Muscle layer of duodenum (tissue), 2 donors: ENCODE measurements around the gene MAPK9.
"Not testable (repeated sequence)": the region's sequence is repeated elsewhere in the genome, so short reads cannot be mapped to it uniquely, and the experiment has no call there.

Experiments
- H3K27ac ChIP-seq: one replicate; pipeline ENCODE4 v1.7.0; 2013; ENCODE audit warnings: mild to moderate bottlenecking, low read length
- H3K27me3 ChIP-seq: one replicate; pipeline ENCODE4 v1.7.0; 2013; ENCODE audit warnings: low read depth, mild to moderate bottlenecking, control low read depth, low read length
- H3K36me3 ChIP-seq, 2 donors: one replicate each; pipeline ENCODE4 v1.7.0; 2013; ENCODE audit warnings: low read length in 2 of 2, control low read depth in 1 of 2, mild to moderate bottlenecking in 1 of 2; ENCODE audit not compliant: insufficient read depth in 2 of 2, control insufficient read depth in 1 of 2
- H3K4me1 ChIP-seq, 2 donors: one replicate each; pipeline ENCODE4 v1.7.0; 2013; ENCODE audit warnings: low read length in 2 of 2, mild to moderate bottlenecking in 2 of 2, control low read depth in 1 of 2, moderate library complexity in 1 of 2; ENCODE audit not compliant: insufficient read depth in 2 of 2, control insufficient read depth in 1 of 2
- H3K4me3 ChIP-seq, 2 donors: one replicate each; pipeline ENCODE4 v1.7.0; 2013; ENCODE audit warnings: low read length in 2 of 2, low read depth in 1 of 2, mild to moderate bottlenecking in 1 of 2
- H3K9me3 ChIP-seq, 2 donors: one replicate each; pipeline ENCODE4 v1.7.0; 2013; ENCODE audit warnings: low read length in 2 of 2, control low read depth in 1 of 2, mild to moderate bottlenecking in 1 of 2; ENCODE audit not compliant: control insufficient read depth in 1 of 2
- donor health status: healthy.

Gene MAPK9

DNA sequence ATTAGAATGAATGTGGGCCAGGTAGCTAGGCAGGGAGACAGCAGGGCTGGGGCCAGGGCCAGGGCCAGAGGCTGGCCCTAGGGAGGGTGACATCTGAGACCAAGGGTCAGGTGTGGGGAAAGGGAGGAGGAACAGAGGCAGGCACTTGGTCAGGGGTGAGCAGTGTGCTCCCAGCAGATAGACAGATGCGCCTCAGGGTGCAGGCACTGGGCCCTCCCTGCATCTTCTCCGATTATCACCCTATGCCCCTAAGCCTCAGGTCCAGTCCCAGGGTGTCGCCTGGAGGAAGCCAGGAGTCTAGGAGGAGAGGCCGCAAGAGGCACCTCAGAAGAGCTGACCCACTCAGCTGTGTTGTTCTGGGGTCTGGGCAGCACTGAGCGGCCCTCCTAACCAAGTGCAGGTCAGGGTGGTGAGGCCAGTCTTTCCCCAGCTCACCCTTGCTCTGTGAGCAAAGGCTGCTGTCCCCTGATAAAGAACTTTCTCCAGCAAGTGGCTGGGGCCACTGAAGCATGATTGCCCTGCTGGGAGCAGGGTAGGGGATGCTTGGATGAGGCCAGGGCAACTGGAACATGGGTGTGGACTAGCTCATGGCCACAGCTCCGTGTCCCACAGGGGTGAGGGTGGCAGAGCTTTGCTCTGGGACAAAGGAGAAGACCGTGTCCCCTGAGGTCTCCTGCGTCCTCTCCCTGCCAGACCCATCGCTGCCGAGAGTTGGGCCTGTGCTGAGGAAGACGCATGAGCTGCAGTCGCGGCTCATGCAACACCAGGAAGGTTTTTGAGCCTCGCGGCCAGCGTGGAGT, 80.7 kb downstream of the MAPK9 start:
- Histone ChIP-seq H3K36me3 (no peaks in the 10 kb centered on the region), H3K27ac (no peak overlapping the region), H3K4me1 (peaks cover 0 to 9% of the 10 kb centered on the region in 2 donors), H3K4me3 (no peak overlapping the region), H3K27me3 (peaks cover 14% of the 10 kb centered on the region), H3K9me3 (peaks cover 0 to 15% of the 10 kb centered on the region in 2 donors)

DNA sequence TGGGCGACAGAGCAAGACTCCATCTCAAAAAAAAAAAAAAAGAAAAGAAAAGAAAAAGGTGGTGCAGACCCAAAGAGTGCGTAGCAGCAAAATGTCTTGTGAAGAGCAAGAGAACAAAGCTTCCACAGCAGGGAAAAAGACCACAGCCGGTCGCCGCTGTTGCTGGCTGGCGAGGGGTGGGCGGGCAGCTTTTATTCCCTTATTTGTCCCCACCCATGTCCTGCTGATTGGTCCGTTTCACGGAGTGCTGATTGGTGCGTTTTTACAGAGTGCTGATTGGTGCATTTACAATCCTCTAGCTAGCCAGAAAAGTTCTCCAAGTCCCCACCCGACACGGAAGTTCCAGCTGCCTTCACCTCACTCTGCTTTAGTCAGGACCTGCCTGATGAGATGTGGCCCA, 81.8 kb downstream of the MAPK9 start:
- H3K27ac ChIP-seq, H3K4me3 ChIP-seq, H3K9me3 ChIP-seq, H3K4me1 ChIP-seq, H3K36me3 ChIP-seq: not testable (repeated sequence)
- H3K27me3 ChIP-seq, result peaks cover 14% of the 10 kb centered on the region

DNA sequence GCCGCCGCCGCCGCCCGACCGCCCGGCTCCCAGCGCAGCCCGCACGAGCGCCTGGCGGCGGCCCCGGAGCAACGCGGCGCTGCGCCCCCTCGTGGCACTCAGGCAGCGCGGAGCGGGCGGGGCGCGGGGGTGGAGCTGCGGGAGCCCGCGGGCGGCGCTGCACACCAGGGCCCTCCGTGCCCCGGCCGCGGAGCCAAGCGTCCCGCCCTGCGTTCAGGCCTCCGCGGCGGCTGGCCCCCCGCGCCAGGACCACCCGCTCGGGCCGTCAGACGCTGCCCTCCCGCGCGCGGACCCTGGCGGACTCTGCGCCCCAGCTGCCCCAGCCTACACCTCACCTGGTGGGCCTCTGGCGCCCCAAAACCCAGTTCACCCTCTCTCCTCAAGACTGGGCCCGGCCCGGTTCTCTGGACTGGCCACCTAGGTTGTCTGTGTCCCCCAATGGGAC, 82.7 kb downstream of the MAPK9 start, which contains the start of gene RASGEF1C:
Gene RASGEF1C (minus strand): TSS at position 75 of the 445 bp plus-strand sequence. CDS start 71,159 bp downstream, outside the sequence.
- Histone ChIP-seq H3K4me3 (peak within 1 kb of the TSS; percentile 33 to 59), H3K27ac (no peak within 1 kb of the TSS), H3K27me3 (peaks cover 14% of the 10 kb centered on the region), H3K4me1 (peaks cover 0 to 9% of the 10 kb centered on the region in 2 donors), H3K9me3 (no peaks in the 10 kb centered on the region), H3K36me3 (no peaks in the 10 kb centered on the region)

DNA sequence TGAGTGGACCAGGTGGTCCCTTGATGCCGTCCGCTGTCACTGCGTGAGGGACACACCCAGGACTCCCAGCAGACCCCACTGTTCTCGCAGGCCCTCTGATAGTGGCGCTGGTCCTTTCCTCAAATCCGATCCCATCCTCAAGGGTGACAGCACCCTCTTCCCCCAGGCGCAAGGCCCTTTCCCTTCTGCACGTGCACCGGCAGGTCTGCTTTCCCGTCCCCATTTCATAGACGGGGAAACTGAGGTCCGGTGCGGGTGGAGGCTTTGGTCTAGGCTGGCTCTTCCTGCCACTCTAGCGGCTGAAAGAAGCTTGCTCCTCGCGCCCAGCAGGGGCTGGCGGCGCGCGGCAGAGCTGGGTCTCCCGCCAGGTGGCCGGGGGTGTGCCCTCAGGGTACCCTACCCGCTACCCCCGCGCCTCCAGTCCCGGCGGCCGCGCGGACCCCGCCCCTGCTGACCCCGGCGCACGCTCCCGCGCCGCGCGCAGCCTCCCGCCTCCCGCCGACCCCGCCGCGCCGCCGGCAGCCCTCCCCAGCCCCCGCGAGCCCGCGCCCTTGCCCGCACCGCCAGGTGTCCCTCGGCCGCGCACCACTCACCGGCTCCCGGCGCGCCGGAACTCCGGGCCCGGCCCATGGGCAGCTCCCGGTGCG, 83.3 kb downstream of the MAPK9 start:
- Histone ChIP-seq H3K27ac (no peak overlapping the region), H3K9me3 (no peaks in the 10 kb centered on the region), H3K36me3 (no peaks in the 10 kb centered on the region), H3K27me3 (peaks cover 14% of the 10 kb centered on the region), H3K4me1 (peaks cover 0 to 9% of the 10 kb centered on the region in 2 donors), H3K4me3 (peak overlapping the region; percentile 33 to 59)

DNA sequence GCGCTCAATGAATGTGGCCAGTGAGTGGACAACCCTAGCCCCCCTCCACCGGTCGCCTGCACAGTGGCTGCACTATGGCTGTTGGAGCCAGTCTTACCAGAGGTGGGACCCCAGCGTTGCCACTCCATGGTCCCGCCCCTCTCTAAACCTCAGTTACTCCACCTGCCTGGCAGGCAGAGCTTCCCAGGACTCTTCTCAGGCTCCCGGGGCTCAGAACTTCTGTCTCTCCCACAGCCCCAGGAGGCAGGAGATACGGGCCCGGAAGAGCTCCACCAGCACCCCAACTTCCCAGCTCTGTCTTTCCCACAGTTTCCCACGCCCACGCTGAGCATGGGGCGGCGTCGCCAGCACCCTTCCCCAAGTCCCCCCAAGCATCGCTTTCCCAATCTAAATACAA, 83.8 kb downstream of the MAPK9 start:
- peak overlapping the region; percentile 33 to 59 for H3K4me3 ChIP-seq
- H3K36me3 ChIP-seq, result no peaks in the 10 kb centered on the region
- no peak overlapping the region for H3K27ac ChIP-seq
- no peaks in the 10 kb centered on the region for H3K9me3 ChIP-seq
- H3K4me1 ChIP-seq, result peaks cover 0 to 9% of the 10 kb centered on the region in 2 donors
- H3K27me3 ChIP-seq, result peaks cover 14% of the 10 kb centered on the region

DNA sequence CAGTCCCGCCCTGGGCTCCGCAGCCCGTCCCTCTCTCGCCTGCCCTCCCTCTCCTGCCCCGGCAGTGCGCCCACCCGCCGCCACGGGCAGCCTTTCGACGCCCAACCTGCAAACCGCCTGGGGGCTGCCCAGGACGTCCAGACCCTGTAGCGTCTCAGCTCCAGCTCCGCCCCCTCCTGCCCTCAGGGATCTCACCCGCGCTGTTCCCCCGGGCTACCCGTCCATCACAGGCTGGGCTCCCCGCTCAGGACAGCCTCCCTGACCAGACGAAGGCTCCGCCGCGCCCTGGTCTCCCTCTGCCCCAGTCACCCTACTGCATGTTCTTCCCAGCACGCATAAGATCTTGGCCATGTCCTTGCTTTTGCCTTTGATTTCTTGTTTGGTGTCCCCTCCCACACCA, 84.3 kb downstream of the MAPK9 start:
- Histone ChIP-seq H3K9me3 (no peaks in the 10 kb centered on the region), H3K27ac (no peak overlapping the region), H3K4me3 (peak overlapping the region in 1 of 2 donors; percentile 59), H3K4me1 (peaks cover 0 to 9% of the 10 kb centered on the region in 2 donors), H3K27me3 (peaks cover 14% of the 10 kb centered on the region), H3K36me3 (no peaks in the 10 kb centered on the region)

DNA sequence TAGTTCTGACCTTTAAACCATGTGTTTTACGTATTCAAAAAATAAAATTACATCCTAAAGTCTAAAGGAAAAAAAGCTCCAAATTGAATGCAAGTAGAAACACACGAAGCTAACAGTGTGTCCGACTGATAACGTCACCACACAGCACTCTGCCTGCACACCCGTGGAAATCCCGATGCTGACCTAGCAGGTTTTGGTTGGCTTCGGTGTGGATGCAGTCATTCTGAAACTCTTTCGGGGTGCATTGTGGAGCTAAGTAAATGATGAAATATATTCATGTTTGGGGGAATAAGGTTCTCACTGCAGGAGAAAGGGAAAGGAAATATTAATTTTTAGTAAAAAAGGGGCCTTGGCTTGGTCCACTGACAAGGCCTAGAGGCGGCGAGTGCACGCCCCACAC, 84.9 kb downstream of the MAPK9 start:
- no peak overlapping the region for H3K4me3 ChIP-seq
- H3K9me3 ChIP-seq, result no peaks in the 10 kb centered on the region

DNA sequence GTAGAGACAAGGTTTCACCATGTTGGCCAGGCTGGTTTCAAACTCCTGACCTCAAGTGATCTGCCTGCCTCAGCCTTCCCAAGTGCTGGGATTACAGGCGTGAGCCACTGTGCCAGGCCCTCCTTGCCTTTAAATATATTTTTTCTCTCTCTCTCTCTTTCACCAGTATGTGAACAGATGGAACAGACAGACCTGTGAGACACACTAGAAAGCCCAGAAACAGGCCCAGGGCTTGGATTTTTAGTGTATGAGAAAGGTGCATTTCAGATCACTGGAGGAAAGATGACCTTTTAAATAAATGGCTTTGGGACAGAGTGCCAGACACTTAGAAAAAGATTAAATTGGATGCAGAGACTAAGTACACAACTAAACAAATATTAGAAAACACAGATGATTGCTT, 86.0 kb downstream of the MAPK9 start:
- H3K27ac ChIP-seq, result no peak overlapping the region
- H3K4me3 ChIP-seq, result no peak overlapping the region
- H3K4me1 ChIP-seq, result peaks cover 0 to 9% of the 10 kb centered on the region in 2 donors
- no peaks in the 10 kb centered on the region for H3K36me3 ChIP-seq
- no peaks in the 10 kb centered on the region for H3K9me3 ChIP-seq
- H3K27me3 ChIP-seq, result peaks cover 14% of the 10 kb centered on the region

More for the DNA sequence above, 84.9 kb downstream of the MAPK9 start:
- H3K36me3 ChIP-seq, result no peaks in the 10 kb centered on the region
- H3K4me1 ChIP-seq, result peaks cover 0 to 9% of the 10 kb centered on the region in 2 donors
- H3K27ac ChIP-seq, result no peak overlapping the region
- H3K27me3 ChIP-seq, result peaks cover 14% of the 10 kb centered on the region

DNA sequence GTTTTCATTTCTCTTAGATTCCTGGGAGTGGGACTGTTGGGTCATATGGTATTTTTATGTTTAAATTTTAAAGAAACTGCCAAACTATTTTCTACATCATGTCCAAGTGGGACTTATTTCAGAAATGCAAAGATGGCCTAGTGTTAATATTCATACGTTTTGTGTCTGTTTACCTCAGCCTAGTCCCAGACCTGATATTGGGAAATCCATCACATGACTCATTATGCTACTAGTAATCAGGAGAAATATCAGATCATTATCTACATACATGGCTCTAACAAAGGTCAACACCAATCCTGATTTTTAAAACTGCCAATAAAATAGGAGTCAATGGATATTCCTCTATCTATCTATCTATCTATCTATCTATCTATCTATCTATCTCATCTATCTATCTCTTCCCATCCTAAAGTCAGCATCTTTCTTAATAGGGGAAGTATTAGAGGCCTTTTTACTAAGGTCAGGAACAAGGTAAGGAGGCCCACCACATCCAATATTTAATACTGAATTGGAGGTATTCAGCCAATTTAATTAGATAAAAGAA, 87.5 kb downstream of the MAPK9 start:
- H3K4me1 ChIP-seq, result peaks cover 0 to 8% of the 10 kb centered on the region in 2 donors
- no peak overlapping the region for H3K27ac ChIP-seq
- H3K4me3 ChIP-seq, result no peak overlapping the region
- no peaks in the 10 kb centered on the region for H3K9me3 ChIP-seq
- no peaks in the 10 kb centered on the region for H3K36me3 ChIP-seq
- H3K27me3 ChIP-seq, result peaks cover 11% of the 10 kb centered on the region

DNA sequence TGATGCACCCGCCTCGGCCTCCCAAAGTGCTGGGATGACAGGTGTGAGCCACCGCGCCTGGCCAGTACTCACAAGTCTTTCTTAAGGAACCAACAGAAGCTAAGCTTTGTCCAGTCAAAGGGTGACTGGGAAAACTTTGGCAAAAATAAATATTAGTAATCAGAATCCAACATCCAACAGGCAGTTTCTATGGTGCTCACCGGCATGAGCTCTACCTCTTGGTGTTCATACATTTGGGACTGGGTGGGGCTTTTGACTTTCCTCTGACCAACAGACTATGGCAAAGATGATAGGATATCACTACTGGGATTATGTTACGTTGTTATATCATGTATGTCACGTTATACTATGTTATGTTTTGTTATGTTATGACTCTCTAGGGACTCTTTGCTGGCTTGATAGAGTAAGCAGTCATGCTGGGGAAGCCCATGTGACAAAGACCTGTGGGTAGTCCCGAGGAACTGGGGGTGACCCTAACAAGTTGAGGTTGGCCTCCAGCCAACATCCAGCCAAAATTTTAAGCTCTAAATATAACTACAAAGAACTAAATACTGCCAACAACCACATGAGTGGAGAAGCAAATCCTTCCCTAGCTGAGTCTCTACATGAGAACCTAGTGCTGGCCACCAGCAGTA, 88.8 kb downstream of the MAPK9 start:
- Histone ChIP-seq H3K4me3 (no peak overlapping the region), H3K4me1 (no peaks in the 10 kb centered on the region), H3K27ac (no peak overlapping the region), H3K36me3 (no peaks in the 10 kb centered on the region), H3K9me3 (no peaks in the 10 kb centered on the region), H3K27me3 (peaks cover 6% of the 10 kb centered on the region)
